ENCODE data around the gene TMEM89. TPM values are rescaled to one million over a fixed set of nuclear protein-coding genes. Genes with fewer than 3 reads are reported as not detected.

TMEM89 gene
- polyA plus RNA-seq (ENCODE audit: insufficient read length) = not detected
- long read RNA-seq, donor 1 = 0 reads
- long read RNA-seq, donor 2 = 0 reads
- long read RNA-seq, donor 3 = 0 reads
- long read RNA-seq, donor 4 = 0 reads
- long read RNA-seq, donor 5 = 0 reads
- long read RNA-seq, donor 6 = 0 reads
- long read RNA-seq, donor 7 = 0 reads
- long read RNA-seq, donor 8 = 0 reads

DNA sequence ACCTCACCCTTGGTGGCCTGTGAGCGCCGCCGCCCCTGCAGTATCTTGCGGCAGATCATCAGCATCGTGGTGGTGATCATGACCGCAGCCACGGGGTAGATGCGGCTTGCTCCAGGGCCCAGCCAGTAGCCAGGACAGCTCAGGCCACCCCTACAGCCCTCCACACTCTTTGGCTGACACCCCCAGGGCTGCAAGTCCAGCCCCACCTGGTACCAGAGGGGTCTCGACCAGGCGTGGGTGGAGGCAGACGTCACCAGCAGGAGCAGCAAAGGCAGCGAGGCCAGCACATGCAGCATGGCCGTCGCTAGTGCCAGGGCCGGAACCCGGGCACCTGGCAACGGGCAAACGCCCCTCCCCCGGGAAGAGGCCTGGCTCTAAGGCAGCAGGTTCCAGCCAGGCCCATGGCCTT is at the start of gene TMEM89:
TMEM89 (minus strand) TSS at position 309 of the 409 bp plus-strand sequence; CDS start at position 296, 13 bp downstream.
- DNase-seq = no peak

- DNase-seq = no peak
Observed at GRCh38 chr3:48664929-48665328, 43.4 kb upstream of the TMEM89 start.

DNA sequence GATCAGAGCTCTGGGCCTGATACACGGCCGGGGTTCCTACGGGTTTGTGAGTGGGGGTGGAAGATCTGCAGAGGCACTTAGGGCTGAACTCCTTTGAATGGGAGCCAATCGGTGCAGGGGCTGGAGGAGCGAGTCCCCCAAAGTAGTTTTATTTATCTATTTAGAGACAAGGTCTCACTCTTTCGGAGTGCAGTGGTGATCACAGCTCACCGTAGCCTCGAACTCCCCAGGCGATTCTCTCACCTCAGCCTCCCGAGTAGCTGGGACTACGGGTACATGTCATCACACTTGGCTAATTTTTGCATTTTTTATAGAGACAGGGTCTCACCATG is 42.7 kb upstream of the TMEM89 start:
- no peak for DNase-seq

DNA sequence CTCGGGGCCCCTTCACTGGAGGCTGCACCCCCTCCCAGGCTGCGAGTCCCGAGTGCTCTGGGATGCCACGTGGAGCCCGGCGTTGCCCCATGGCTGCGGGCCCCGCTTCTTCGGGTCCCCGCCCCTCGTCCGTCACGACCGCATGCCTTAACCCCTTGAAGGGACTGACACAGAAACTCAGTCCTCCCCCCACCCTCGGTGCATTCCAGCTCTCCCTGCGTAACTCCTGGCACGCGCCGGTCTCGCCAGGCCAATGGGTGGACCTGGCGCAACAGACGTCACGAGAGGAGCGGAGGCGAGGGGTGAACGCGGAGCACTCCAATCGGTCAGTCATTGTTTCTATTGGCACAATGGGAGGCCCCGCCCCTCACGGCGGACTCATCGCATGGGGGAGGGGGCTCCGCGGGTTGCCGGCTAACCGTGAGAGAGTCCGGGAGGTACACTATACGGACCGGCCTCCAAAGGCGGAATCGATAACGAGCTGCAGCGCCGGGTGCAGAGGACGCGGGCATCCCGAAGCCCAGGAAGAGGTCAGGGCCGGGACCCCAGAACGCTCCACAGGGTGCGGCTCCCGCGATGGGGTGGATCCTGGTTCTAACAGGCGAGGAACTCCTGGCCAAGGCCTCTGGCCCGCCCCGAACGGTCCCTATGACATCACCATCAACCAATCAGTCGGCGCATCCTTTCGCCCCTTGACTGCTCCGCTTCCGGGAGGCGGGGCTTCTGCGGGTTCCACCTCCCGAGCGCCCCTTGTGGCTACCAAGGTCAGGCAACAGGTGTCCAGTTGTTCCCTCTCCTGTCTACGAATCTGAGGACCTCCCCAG is 42.1 kb upstream of the TMEM89 start:
- DNase-seq = peak; percentile 94

DNA sequence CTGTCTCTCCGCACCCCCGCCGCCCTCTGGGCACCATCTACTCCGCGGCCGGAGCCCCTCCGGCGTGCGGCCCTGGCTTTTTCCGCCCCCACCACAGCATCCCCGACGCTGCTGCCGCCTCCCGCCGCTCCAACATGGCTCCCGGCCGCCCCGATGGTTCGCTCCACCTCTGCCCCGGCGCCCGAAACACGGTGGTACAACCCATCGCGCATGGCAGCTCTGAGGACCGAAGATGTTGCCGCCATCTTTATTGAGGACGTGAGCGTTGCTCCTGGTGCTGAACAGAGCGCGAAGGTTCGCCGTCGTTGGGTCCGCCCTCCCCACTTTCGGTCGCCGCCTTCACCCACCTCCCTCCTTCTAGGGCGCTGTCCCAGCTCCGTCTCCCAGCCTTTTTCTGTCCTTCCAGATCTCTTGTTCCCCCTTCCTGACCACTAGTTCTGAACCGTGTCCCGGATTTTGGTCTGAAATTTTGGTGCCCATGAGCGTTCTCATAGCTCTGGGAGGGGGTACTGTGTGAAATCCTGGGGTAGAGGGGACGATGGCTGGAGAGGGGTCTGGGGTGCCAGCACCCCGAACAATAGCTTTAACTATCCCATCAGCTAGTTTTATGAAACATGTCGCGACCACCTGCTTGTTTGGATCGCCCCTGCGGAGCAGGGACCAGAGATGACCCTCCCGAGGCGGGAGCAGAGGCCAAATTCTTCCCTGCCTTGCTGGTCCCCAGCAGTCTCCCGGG is 41.4 kb upstream of the TMEM89 start, which contains the start of gene CELSR3:
CELSR3 (minus strand) TSS at position 134 of the 736 bp plus-strand sequence. CDS start 252 bp downstream, outside the sequence.
- DNase-seq = peak; percentile 78

GRCh38 chr3:48662145-48662752 is 40.7 kb upstream of the TMEM89 start:
- DNase-seq = no peak

- peak; percentile 59 for DNase-seq
Observed at GRCh38 chr3:48661501-48662144, 40.1 kb upstream of the TMEM89 start.

DNA sequence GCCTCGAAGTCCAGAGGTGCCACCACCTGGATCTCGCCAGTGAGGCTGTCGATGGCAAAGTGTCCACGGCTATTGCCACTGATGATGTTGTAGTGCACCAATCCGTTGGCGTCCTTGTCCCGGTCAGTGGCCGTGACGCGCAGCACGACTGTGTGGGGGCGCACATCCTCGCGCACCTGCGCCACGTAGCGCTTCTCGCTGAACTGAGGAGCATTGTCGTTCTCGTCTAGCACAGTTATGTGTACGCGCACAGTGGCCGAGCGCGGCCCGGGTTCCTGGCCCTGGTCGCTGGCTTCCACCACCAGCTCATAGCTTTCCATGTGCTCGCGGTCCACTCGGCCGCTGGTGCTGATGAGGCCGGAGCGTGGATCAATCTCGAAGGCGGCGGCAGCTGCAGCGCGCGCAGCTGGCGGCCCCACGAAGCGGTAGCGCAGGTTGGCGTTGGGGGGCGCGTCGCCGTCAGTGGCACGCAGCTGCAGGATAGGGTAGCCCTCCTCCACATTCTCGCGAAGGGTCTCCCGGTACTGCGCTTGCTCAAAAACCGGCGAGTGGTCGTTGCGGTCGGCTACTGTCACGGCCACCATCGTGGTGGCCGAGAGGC is 39.3 kb upstream of the TMEM89 start:
- DNase-seq = no peak

DNA sequence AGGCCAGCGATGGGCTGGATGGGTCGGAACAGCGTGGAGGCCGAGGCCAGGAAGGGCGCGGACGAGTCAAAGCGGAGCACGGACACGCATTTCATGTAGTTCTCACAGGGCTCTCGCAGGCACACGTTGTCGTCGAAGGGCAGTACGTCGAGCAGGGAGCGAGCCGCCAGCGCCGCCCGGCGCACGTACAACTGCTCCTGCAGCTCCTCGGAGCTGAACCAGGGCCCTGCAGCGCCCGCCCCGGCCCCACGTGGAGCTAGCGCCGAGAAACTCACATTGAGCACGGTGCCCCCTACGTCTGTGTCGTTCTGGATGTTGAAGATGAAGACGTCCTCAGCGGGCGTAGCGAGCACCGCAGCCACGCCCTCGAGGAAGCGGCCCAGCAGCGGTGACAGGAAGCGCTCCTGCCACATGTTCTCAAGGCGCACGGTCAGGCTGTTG is 35.3 kb upstream of the TMEM89 start:
- no peak for DNase-seq

DNA sequence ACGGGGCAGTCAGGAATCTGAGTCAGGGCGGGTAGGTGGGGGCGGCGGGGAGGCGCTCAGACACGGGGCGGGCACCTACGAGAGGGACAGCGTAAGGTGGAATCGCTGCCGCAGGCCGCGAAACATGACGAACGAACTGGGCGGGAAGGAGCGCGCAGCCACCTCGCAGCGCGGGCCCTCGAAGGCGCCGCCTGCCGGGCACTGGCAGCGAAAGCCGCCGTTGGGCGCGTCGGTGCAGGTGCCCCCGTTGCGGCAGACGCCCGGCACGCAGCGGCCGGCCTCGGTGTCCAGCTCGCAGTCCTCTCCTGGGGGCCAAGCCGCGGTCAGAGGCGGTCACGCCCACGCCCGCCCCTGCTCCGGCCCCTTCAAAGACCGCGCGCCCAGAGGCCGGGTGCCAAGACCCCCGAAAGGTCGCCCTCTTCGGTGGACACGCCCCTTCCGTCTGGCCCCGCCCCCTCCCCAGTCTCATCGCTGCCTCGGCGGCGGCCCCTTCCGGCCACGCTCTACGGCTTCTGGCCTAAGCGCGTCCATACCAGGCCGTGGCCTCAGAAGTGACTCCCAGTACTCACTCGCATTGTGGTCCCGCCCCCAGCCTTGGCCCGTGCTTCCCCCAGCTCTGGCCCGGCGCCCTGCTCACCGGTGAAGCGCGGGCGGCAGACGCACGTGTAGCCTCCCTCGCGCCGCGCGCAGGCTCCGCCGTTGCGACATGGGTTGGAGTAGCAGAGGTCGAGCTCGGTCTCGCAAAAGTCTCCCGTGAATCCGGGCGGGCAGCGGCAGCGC is 34.7 kb upstream of the TMEM89 start:
- peak; percentile 75 for DNase-seq

- no peak for DNase-seq
Observed at GRCh38 chr3:48655606-48656005, 34.0 kb upstream of the TMEM89 start.

GRCh38 chr3:48655063-48655462 is 33.5 kb upstream of the TMEM89 start:
- no peak for DNase-seq

- no peak for DNase-seq
Observed at GRCh38 chr3:48652923-48653715, 31.6 kb upstream of the TMEM89 start.

GRCh38 chr3:48651771-48652170 is 30.2 kb upstream of the TMEM89 start:
- no peak for DNase-seq

DNA sequence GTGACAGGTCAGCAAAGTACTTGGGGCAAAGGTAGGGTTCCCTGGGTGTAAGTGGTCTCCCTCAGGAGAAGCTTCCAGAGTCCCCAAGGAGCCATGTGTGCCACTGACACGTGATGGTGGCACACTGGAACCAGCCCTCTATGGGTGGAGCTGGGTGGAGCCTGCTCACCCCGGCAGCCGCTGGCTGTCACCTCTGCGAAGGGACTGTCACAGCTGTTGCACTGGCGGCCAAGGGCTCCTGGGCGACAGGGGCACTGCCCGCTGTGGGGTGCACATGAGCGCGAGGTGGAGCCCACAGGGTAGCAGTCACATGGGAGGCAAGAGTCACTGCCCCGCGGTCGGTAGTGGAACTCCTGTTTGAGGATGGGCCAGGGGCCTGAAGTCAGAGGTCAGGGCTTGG is 29.2 kb upstream of the TMEM89 start:
- no peak for DNase-seq

- DNase-seq = no peak
Observed at GRCh38 chr3:48648188-48648850, 26.8 kb upstream of the TMEM89 start.

DNA sequence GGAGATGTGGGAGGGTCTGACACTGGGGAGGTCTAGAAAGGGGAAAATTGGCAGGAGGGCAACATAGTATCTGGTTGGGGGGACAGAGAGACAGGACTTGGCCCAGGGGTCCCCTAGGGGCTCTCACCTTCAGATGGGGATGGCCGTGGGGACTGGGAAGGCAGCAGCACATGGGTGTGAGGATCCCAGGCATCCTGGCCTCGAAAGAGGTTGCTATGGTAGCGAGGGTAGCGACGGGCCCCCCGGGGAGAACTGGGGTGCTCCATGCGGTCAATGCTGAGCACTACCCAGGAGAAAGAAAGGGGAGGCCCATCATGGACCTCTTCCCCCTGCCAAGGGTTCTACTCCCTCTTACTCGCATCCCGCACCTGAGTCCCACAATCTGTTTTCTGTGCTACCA is 26.1 kb upstream of the TMEM89 start:
- no peak for DNase-seq

- no peak for DNase-seq
Observed at GRCh38 chr3:48644898-48645760, 23.6 kb upstream of the TMEM89 start.
